Activated naive CD4-positive, alpha-beta T cell treated with anti-CD3 and anti-CD28 coated beads, Interleukin-2, amount 50 U/mL, for 72 hours (primary cell): Measurements from ENCODE around the gene SYDE2. TPM values are rescaled to one million over a fixed set of nuclear protein-coding genes. Genes with fewer than 3 reads are reported as not detected.

Source experiments
- ATAC-seq, 2 donors: fragments of 150-1000 bp; cut with Tn5 transposase; 2 replicates each; pipeline ENCODE4 v1.10.0; 2021; ENCODE audit warnings: mild to moderate bottlenecking in 2 of 2, moderate library complexity in 2 of 2
- DNase-seq, 2 donors: peaks; one replicate each; pipeline ENCODE4 v3.0.0; 2021 to 2022; ENCODE audit warnings: low spot score in 2 of 2
- H3K27ac Mint-ChIP-seq, 2 donors: one replicate each; pipeline ENCODE4 v1.8.0; 2022; ENCODE audit warnings: mild to moderate bottlenecking in 2 of 2, mixed read lengths in 2 of 2
- H3K36me3 Mint-ChIP-seq, 2 donors: one replicate each; pipeline ENCODE4 v1.8.0; 2022; ENCODE audit warnings: mixed read lengths in 2 of 2
- H3K9me3 Mint-ChIP-seq, 2 donors: one replicate each; pipeline ENCODE4 v1.8.0; 2022; ENCODE audit warnings: mixed read lengths in 2 of 2
- total RNA-seq, 2 donors: library from RNA; stranded (reverse); gene quantifications; one replicate each; pipeline ENCODE4 v1.2.3, GENCODE V29; 2022

The SYDE2 gene
- total RNA-seq, 2 donors from 2014 or later, result 3.5 to 4.1 TPM

DNA sequence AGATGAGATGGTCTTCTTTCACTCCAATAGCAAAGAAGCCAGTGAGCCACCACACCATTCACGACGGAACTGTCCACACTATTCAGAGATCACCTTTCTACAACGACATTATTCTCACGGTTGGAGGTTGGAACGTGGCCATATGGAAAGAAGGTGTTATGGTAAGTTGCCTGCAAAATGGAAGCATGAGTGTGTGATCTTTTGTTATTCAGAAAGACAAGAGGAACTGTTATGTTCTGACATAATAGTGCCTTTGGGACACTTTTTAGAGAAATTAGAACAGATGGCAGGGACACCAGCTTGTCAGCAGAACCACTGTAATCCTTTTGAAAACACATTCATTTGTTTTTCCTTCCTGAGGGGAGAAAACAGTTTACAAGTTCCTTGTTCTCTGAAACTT is 76.7 kb downstream of the SYDE2 start:
- Mint-ChIP-seq H3K27ac (no peak overlapping the region), H3K9me3 (no peaks in the 10 kb centered on the region), H3K36me3 (no peaks in the 10 kb centered on the region)
- no peak for DNase-seq
- no peak for ATAC-seq

DNA sequence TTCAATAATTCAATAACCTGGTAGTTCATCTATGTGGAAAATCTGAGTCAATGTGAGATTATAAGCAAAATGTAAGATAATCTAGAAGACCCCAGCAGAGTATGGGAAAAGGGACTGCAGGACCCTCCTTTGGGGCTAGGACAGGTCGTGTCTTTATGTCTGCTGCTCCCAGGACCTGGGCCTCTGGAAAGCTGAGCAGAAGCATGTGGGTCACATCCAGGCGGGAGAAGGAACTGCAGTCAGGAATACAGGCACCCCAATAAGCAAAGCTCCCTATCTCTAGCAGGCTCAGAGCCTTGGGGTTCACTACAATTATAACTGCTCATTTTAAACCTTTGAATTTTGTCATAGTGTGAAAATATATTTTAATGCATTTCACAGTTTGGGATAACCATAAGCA is 78.6 kb downstream of the SYDE2 start:
- Mint-ChIP-seq H3K9me3 (no peaks in the 10 kb centered on the region), H3K27ac (no peak overlapping the region), H3K36me3 (no peaks in the 10 kb centered on the region)

GRCh38 chr1:85121744-85122143 is 79.1 kb downstream of the SYDE2 start:
- H3K27ac Mint-ChIP-seq, result no peak overlapping the region
- H3K36me3 Mint-ChIP-seq, result no peaks in the 10 kb centered on the region
- no peak for DNase-seq
- H3K9me3 Mint-ChIP-seq, result no peaks in the 10 kb centered on the region
- ATAC-seq, result no peak

More for the DNA sequence above, 78.6 kb downstream of the SYDE2 start:
- no peak for DNase-seq
- ATAC-seq, result no peak

- Mint-ChIP-seq H3K36me3 (no peaks in the 10 kb centered on the region), H3K27ac (no peak overlapping the region), H3K9me3 (no peaks in the 10 kb centered on the region)
- DNase-seq (no peak), ATAC-seq (no peak)
Observed at GRCh38 chr1:85118751-85119150, 82.1 kb downstream of the SYDE2 start.

GRCh38 chr1:85116856-85117255 is 84.0 kb downstream of the SYDE2 start:
- Mint-ChIP-seq H3K9me3 (no peaks in the 10 kb centered on the region), H3K27ac (no peak overlapping the region), H3K36me3 (no peaks in the 10 kb centered on the region)
- ATAC-seq (no peak), DNase-seq (no peak)

DNA sequence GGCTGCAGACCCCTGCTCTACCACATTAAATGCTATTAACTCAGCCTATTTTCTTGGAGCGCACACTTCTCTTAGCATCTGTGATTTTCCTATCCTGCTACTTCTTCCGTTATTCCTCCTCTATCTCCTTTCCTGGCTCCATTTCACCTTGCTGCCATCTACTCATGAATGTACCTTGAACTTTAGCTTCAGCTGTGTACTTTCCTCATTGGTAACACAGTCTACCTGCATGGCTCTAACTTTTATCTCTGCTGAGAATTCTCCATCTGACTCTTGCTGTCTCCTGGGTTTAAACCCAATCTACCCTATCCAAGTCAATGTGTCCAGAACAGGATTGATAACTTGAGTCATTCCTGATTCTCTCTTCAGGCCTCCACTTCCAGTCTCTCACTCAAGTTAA is 84.9 kb downstream of the SYDE2 start:
- DNase-seq, result no peak
- no peak overlapping the region for H3K27ac Mint-ChIP-seq
- no peaks in the 10 kb centered on the region for H3K36me3 Mint-ChIP-seq
- no peaks in the 10 kb centered on the region for H3K9me3 Mint-ChIP-seq
- ATAC-seq, result no peak

DNA sequence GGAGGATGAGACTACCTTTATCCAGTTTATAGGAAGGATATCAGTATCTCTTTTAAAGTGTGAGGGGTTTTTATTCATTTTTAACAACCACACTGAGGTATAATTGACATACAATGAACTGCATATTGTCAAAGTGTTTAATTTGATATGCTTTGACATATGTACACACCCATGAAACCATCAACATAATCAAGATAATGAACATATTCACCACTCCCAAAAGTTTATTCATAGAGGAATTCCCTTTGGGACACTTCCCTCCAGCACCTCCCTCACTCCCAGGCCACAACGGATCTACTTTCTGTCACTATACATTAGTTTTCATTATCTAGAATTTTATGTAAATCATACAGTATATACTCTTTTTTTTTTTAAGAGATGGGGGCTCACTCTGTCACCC is 89.1 kb downstream of the SYDE2 start:
- Mint-ChIP-seq H3K36me3 (no peaks in the 10 kb centered on the region), H3K27ac (no peak overlapping the region), H3K9me3 (no peaks in the 10 kb centered on the region)
- DNase-seq, result no peak
- no peak for ATAC-seq

GRCh38 chr1:85109475-85109874 is 91.3 kb downstream of the SYDE2 start:
- Mint-ChIP-seq H3K36me3 (no peaks in the 10 kb centered on the region), H3K27ac (no peak overlapping the region), H3K9me3 (no peaks in the 10 kb centered on the region)
- peak; percentile 65 to 72 for ATAC-seq
- DNase-seq, result peak in 1 of 2 donors; percentile 17

Other genes with a start within 250 kb of the SYDE2 start
- 10 to 100 TPM; 37.3 to 37.4 TPM for gene MCOLN2, start 203.9 kb downstream of the SYDE2 start, total RNA-seq
- under 1 TPM; 0.16 to 0.27 TPM for gene MCOLN3, start 152.5 kb downstream of the SYDE2 start, total RNA-seq
- gene C1orf52, start 58.6 kb upstream of the SYDE2 start, total RNA-seq, result 10 to 100 TPM; 21.0 to 35.4 TPM
- 10 to 100 TPM; 27.3 to 31.4 TPM for gene BCL10, start 75.6 kb upstream of the SYDE2 start, total RNA-seq